Stimulated activated effector memory CD8-positive, alpha-beta T cell treated with anti-CD3 and anti-CD28 coated beads, Interleukin-12 subunit alpha, Interleukin-12 subunit beta, amount 100 ng/mL, for 72 hours (primary cell): Measurements from ENCODE around the gene DSC3.

Experiments
- ATAC-seq: fragments of 150-1000 bp; cut with Tn5 transposase; 2 replicates; pipeline ENCODE4 v1.10.0; 2021
- DNase-seq, 2 donors: peaks; one replicate each; pipeline ENCODE4 v3.0.0; 2021 to 2022; ENCODE audit warnings: low spot score in 2 of 2
- H3K27ac Mint-ChIP-seq: one replicate; pipeline ENCODE4 v1.8.0; 2022; ENCODE audit warnings: mild to moderate bottlenecking, mixed read lengths
- H3K36me3 Mint-ChIP-seq: one replicate; pipeline ENCODE4 v1.8.0; 2022; ENCODE audit warnings: mild to moderate bottlenecking, mixed read lengths
- H3K4me1 Mint-ChIP-seq: one replicate; pipeline ENCODE4 v1.8.0; 2022; ENCODE audit warnings: mixed read lengths
- H3K4me3 Mint-ChIP-seq: one replicate; pipeline ENCODE4 v1.8.0; 2022; ENCODE audit warnings: mild to moderate bottlenecking, mixed read lengths
- H3K9me3 Mint-ChIP-seq: one replicate; pipeline ENCODE4 v1.8.0; 2022; ENCODE audit warnings: mixed read lengths

DSC3 gene

DNA sequence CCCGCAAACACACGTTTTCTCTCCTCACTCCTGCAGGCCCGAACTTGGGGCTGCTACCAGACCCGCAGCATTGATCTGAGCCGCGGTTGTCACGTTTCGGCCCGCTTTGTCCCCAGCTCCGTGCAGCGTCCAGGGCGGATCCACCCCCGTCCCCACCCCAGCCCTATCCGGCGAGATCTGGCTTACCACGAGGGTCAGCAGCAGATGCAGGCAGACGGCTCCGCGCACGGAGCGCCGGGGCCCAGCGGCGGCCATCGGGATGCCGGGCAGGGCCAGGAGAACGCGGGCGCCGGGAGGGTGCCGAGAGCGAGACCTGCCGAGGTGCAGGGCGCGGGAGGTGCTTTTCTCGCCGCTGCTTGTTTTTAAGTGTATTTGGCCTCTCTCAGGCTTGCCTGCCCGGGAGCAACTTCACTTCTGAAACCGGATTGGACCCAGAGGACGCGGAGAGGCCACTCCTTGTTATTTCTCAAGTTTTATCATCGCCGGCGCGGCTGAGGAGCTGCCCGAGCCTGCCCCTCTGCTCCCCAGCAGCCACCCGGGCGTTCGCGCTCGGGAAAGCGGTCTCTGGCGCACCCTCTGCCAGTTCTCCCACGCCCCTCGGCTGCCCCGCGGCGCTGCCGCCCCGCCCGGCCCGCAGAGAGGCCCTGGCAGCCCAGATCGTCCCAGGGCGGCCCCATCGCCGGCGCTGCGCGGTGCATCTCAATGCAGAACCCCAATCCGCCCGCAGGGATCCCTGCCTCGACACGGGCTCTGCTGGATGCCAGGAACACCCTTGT is at the start of gene DSC3:
Gene DSC3 (minus strand): TSS at position 337 of the 776 bp plus-strand sequence. CDS start 82 bp downstream, at position 255.
- DNase-seq (no peak), ATAC-seq (no peak)
- Mint-ChIP-seq H3K4me3 (no peak within 1 kb of the TSS), H3K9me3 (peaks cover 13% of the 10 kb centered on the region), H3K27ac (no peak within 1 kb of the TSS), H3K4me1 (no peaks in the 10 kb centered on the region), H3K36me3 (no peaks in the 10 kb centered on the region)

DNA sequence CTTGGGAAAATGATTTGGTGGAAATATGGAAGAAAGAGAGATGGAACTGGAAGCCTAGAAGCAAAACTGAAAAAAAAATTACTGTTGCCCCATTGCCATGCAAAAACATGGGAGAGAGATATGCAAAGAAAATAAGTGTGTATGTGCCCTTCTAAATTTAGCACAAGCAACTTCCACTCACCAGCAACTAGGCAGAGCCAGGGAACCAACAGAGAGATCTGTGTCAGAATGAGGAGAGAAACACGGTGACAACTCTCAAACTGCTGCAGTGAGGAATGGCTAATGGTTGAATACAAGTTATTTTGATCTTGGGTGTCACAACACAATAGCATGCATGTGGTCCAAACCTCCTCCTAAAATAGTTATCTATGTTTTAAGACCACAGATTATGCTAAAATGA is 48.8 kb upstream of the DSC3 start:
- no peak for ATAC-seq
- Mint-ChIP-seq H3K4me3 (no peak overlapping the region), H3K4me1 (no peaks in the 10 kb centered on the region), H3K36me3 (no peaks in the 10 kb centered on the region), H3K27ac (no peak overlapping the region), H3K9me3 (peaks cover 14% of the 10 kb centered on the region)
- DNase-seq = no peak

DNA sequence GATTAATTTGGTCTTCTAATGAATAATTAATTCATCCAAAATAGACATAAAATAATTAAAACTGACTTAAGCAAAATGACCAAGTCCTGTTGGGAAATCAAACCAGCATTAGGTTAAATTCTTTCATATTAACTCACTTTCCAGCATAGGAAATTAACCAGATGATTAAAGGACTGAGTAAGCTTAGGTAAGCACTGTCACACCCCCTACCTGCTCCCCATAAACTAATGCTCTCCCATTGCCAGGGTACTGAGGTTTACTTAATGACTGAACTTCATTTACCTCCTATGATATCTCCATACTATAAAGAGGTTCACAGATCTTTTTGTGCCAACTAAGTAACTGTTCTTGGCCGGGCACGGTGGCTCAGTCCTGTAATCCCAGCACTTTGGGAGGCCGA is 46.0 kb upstream of the DSC3 start:
- Mint-ChIP-seq H3K9me3 (peaks cover 8% of the 10 kb centered on the region), H3K4me3 (no peak overlapping the region), H3K27ac (no peak overlapping the region), H3K4me1 (no peaks in the 10 kb centered on the region), H3K36me3 (no peaks in the 10 kb centered on the region)
- no peak for ATAC-seq
- no peak for DNase-seq

DNA sequence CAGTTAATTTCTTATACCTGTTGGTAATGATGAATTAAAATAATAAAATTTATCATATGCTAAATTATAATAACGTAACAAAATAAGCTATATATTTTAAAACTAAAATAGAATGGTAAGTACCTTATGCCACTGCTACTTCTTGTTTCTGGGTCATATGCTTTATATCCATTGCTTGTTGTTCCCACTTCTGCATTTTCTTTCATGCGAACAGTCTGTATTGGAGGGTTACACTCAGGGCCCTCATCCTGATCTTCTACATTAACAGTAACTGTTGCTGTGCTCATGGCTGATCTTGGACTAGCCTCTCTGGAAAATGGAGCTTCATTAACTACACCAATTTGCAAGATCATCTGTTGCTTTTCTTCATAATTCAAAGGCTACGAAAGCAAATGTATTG is 37.4 kb upstream of the DSC3 start:
- no peaks in the 10 kb centered on the region for H3K4me1 Mint-ChIP-seq
- no peak for DNase-seq
- no peak overlapping the region for H3K4me3 Mint-ChIP-seq
- H3K36me3 Mint-ChIP-seq = no peaks in the 10 kb centered on the region
- H3K27ac Mint-ChIP-seq = no peak overlapping the region
- no peak for ATAC-seq
- peaks cover 17% of the 10 kb centered on the region for H3K9me3 Mint-ChIP-seq

DNA sequence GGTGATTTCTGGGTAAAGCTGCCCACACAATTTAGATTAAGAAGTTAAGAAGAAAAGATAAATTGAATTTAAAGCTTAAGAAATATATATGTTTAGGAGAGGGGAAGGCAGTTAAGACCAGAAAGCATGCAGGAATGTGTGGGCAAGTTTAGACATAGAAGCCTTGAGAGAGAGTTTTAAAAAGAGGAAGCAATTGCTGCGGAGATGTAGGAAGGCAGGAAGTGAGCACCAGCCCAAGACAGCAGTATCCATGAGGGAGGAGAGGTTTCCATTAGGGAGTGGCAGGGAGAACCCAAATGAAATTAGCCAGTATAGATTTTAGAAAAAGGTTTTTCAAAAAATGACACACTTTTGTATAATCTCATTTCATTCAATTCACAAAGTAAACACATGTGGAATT is 35.3 kb upstream of the DSC3 start:
- peaks cover 27% of the 10 kb centered on the region for H3K9me3 Mint-ChIP-seq
- DNase-seq (no peak), ATAC-seq (no peak)
- no peaks in the 10 kb centered on the region for H3K36me3 Mint-ChIP-seq
- no peak overlapping the region for H3K27ac Mint-ChIP-seq
- no peaks in the 10 kb centered on the region for H3K4me1 Mint-ChIP-seq
- H3K4me3 Mint-ChIP-seq = no peak overlapping the region

DNA sequence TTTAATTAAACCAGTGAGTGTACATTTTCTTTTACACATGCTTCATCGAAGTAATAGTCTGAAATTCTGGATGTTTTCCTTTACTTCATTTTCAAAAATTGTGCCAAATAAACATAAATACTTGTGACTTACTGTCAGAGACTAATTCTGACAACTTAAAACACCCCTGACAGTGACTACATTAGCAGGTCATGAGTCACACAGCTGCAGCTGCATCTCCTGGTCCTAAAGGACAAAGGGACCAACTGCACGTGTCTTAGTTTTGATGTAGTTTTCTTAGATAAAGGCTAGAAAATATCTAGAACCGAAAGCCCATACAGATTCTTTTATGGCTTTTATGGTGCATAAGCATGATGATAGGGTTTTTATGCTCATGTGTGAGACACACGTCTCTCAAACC is 29.6 kb upstream of the DSC3 start:
- Mint-ChIP-seq H3K27ac (no peak overlapping the region), H3K4me1 (no peaks in the 10 kb centered on the region), H3K9me3 (peaks cover 28% of the 10 kb centered on the region), H3K36me3 (no peaks in the 10 kb centered on the region), H3K4me3 (no peak overlapping the region)
- DNase-seq (no peak), ATAC-seq (no peak)

DNA sequence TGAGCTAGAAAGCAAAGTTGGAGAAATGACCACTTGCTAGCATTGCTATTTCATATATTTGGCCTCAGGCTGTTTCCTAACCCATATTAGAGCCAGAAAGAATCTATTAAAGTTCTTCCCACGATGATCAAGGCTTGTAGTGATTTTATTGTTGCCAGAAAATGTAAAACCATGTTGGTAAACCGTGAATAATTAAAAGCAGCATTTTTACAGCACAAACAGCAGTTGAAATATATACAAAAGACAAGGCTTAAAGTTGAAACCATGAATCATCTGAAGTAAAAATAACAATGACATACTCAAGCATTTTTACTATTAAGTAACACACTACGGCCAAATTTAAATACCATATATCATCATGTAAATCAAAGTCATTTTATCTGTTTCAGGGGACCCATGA is 27.7 kb upstream of the DSC3 start:
- DNase-seq (no peak), ATAC-seq (no peak)
- H3K4me1 Mint-ChIP-seq = no peaks in the 10 kb centered on the region
- no peaks in the 10 kb centered on the region for H3K36me3 Mint-ChIP-seq
- H3K9me3 Mint-ChIP-seq = peaks cover 24% of the 10 kb centered on the region
- no peak overlapping the region for H3K27ac Mint-ChIP-seq
- H3K4me3 Mint-ChIP-seq = no peak overlapping the region

DNA sequence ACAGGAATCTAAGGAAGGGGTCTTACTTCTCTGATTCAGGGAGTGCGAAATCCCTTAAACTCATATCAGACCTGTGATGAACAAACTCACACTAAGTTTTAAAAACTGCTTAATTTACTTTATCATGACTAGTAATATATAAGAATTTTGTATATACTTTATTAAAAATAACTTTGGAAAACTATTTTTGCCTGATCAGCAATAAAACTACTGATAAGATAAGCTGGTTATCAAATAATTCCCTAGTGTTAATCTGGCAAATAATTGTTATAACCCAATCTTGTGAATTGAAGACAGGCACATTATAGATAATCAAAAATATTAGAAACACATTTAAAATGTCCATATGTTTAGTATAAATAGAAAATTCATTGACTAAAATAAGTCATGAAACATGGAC is 23.7 kb upstream of the DSC3 start:
- H3K4me3 Mint-ChIP-seq = no peak overlapping the region
- no peak overlapping the region for H3K27ac Mint-ChIP-seq
- no peaks in the 10 kb centered on the region for H3K4me1 Mint-ChIP-seq
- DNase-seq = no peak
- H3K9me3 Mint-ChIP-seq = peaks cover 15% of the 10 kb centered on the region
- no peak for ATAC-seq
- H3K36me3 Mint-ChIP-seq = no peaks in the 10 kb centered on the region

DNA sequence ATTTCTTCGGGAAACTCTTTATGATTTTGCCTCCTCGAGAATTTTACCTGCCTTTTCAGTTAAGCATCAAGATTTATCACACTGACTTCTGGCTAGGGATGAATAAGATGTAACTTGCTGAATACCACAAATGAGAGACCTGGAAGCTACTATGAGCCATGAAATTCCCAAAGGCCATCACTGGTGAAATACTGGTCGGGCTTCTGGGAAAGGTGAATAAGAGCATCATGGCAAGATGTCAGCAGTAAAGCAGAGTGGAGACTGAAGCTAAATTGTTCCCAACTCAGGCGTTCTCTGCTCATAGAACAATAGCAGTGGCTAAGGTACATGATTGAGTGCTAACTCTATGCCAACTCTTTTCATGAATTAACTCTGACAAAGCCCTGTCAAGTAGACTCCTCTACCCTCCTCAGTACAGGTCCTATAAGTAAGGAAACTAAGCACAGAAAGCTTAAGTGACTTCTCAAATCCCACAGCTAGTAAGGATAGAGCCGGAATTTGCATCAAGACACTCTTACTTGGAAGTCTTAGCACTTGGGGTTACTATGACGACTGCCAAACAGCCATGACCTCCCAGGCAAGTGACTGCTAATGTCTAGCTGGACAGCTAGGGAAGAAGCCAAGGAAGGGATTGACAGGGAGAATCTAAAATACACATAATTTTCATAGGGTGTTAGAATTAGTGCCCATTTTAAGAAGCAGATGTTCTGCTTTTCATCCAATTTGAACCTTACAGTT is 22.7 kb upstream of the DSC3 start:
- Mint-ChIP-seq H3K9me3 (peaks cover 15% of the 10 kb centered on the region), H3K4me3 (no peak overlapping the region), H3K4me1 (no peaks in the 10 kb centered on the region), H3K36me3 (no peaks in the 10 kb centered on the region), H3K27ac (no peak overlapping the region)
- ATAC-seq = no peak
- DNase-seq = no peak

DNA sequence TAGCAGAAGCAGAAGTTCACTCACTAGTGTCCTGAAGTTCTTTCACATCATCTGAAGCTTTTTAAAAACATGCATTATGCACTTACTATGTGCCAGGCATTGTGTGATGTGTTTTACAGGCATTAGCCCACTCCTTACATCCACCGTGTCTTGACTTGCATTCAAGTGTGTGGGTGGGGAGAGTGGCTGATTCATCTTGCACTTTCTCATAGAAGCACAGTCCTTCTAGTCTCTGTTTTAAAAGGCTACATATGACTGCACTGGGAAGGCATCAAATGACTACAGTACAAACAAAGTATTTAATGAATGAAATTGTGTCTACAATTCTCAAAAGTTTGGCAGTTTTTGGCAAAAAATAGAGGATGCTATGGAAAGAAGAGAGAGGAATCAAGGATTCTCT is 21.6 kb upstream of the DSC3 start:
- Mint-ChIP-seq H3K36me3 (no peaks in the 10 kb centered on the region), H3K9me3 (peaks cover 12% of the 10 kb centered on the region), H3K27ac (no peak overlapping the region), H3K4me1 (no peaks in the 10 kb centered on the region), H3K4me3 (no peak overlapping the region)
- DNase-seq (no peak), ATAC-seq (no peak)

DNA sequence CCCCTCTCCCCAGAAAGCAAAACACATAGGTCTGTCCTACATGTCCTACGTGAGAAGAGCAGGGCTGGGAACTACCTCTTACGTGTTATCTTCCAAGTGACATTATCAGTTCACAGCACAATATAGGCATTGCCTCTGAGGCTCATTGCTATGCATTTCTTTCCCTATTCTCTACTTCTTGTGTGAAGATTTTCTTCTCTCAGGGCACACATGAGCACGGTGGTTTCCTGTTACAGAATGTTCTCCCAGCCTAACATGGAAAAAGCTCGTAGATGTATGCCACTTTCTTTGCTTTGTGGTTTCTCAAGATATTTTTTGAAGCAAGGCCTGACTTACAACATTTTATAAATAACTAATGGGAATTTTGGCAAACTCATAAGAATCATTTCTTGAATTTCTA is 19.4 kb upstream of the DSC3 start:
- Mint-ChIP-seq H3K4me3 (no peak overlapping the region), H3K36me3 (no peaks in the 10 kb centered on the region), H3K27ac (no peak overlapping the region), H3K9me3 (peaks cover 8% of the 10 kb centered on the region), H3K4me1 (no peaks in the 10 kb centered on the region)
- no peak for DNase-seq
- ATAC-seq = no peak

DNA sequence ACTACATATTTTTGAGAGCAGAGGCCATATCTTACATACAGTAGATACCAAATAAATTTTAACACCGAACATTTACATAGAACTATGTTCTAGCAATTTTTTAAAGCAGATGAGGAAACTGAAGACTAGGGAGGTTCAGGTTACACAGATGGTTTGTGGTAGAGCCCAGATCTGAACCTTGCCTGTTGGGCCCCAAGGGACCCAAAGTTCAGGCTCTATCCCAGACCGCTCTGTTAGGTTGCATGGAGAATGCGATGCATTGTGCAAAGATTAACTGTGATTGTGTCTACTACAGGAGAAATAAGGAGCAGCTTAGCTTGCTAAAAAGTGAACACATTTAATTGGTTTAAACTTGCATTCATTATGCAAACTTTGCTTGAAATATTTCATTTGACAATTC is 16.4 kb upstream of the DSC3 start:
- Mint-ChIP-seq H3K27ac (no peak overlapping the region), H3K36me3 (no peaks in the 10 kb centered on the region), H3K9me3 (peaks cover 10% of the 10 kb centered on the region), H3K4me1 (no peaks in the 10 kb centered on the region), H3K4me3 (no peak overlapping the region)
- ATAC-seq (no peak), DNase-seq (no peak)

DNA sequence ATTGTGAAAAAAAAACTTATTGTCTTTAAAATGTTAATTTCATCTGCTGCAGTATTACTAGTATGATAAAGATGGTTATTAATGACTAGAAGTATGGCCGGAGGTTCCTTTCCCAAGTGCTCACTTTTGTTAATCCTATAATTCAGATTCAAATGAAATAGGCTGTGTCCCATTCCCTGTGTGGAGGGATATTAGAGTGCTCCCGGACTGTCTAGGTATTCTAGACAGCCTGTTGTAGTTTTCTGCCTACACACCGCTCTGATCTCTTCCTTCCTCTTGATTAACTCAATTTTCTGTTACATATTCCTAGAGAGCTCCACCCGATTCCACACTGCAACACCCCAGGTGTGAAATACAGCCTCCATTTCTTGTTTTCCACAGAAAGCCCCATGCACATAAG is 15.4 kb upstream of the DSC3 start:
- peaks cover 13% of the 10 kb centered on the region for H3K9me3 Mint-ChIP-seq
- H3K27ac Mint-ChIP-seq = no peak overlapping the region
- H3K4me1 Mint-ChIP-seq = no peaks in the 10 kb centered on the region
- no peak for ATAC-seq
- no peaks in the 10 kb centered on the region for H3K36me3 Mint-ChIP-seq
- no peak overlapping the region for H3K4me3 Mint-ChIP-seq
- DNase-seq = no peak

DNA sequence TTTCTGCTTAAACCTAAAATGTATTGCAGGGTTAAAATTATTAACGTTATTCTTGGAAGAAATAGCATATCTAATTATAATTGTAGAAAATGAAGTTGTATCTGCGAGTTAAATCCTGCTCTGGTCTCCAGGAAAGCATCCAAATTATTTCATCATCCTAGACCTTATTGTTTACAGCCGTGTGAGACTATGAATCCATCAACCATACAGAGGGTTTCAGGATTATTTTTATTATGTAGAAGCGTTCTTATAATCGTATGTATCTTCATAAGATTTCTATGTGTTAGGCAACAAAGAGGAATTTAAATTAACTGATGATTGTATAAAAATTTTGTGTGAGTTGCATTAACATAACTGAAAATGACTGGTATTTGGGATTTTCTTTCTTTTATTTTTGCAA is 14.5 kb upstream of the DSC3 start:
- H3K4me1 Mint-ChIP-seq = no peaks in the 10 kb centered on the region
- ATAC-seq (no peak), DNase-seq (no peak)
- H3K4me3 Mint-ChIP-seq = no peak overlapping the region
- no peaks in the 10 kb centered on the region for H3K36me3 Mint-ChIP-seq
- H3K9me3 Mint-ChIP-seq = peaks cover 19% of the 10 kb centered on the region
- H3K27ac Mint-ChIP-seq = no peak overlapping the region

DNA sequence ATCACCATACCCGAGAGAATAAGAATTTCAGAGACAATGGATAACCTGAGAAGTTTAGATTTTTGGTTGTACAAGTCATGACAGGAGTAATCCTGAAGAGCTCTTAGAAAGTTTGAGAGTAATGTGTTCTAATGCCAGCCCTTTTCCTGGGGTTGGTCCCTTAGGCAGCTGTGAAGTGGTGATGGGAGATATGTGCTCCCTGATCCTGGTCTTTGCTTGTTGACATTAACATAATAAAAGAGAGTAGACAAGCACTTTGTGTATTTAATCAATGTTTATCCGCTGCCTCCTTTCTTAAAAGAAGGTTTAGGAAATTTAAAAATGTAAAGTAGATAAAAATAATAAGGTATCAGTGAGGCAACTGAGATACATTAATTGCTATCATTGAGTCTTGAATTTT is 13.8 kb upstream of the DSC3 start:
- DNase-seq = no peak
- Mint-ChIP-seq H3K4me3 (no peak overlapping the region), H3K9me3 (peaks cover 23% of the 10 kb centered on the region), H3K4me1 (no peaks in the 10 kb centered on the region), H3K36me3 (no peaks in the 10 kb centered on the region), H3K27ac (no peak overlapping the region)
- no peak for ATAC-seq

DNA sequence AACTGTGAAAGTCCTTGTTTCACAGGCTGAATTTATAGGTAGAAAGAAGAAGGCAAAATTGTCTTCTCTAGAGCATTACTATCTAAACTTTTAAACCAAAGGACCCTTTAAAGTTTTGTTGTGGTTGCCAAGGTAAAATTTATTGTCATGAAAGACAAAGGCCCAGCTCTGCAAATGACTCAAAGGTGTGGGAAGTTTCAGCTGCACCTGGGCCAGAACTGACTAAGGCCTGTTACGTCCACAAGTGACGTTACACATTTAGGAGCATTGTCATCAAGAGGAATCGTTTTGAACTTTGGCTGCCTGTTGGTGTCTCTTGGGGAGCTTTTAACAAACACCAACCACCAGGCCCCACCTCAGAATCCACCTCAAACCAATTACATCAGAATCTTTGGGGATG is 8.1 kb upstream of the DSC3 start:
- no peak overlapping the region for H3K27ac Mint-ChIP-seq

More for the DNA sequence above, 8.1 kb upstream of the DSC3 start:
- Mint-ChIP-seq H3K9me3 (peaks cover 27% of the 10 kb centered on the region), H3K4me1 (no peaks in the 10 kb centered on the region), H3K36me3 (no peaks in the 10 kb centered on the region), H3K4me3 (no peak overlapping the region)
- ATAC-seq (no peak), DNase-seq (no peak)
